Kidney (tissue), 14 donors: ENCODE results near the gene H1-8. TPM values are rescaled to one million over a fixed set of nuclear protein-coding genes. Genes with fewer than 3 reads are reported as not detected.

Source experiments
- DNase-seq, 5 donors: peaks; one replicate each; pipeline ENCODE4 v3.0.0-alpha.2; 2013 to 2020
- FAIRE-seq: peaks from 2 replicates; lab custom pipeline; 2012; peaks lifted over from hg19 to GRCh38; lab: Jason Lieb, UNC
- H3K27ac ChIP-seq, 2 donors: one replicate each; pipeline ENCODE4 v1.7.0; 2013; ENCODE audit warnings: low read depth in 2 of 2, low read length in 2 of 2, inconsistent platforms in 1 of 2
- H3K27me3 ChIP-seq: one replicate; pipeline ENCODE4 v1.7.1; 2013; ENCODE audit warnings: low read length, inconsistent platforms; ENCODE audit not compliant: control insufficient read depth, insufficient read depth
- H3K36me3 ChIP-seq, 3 donors: one replicate each; pipeline versions ENCODE4 v1.7.0 to v1.7.1; 2013; ENCODE audit warnings: low read length in 3 of 3, control low read depth in 1 of 3, inconsistent platforms in 1 of 3; ENCODE audit not compliant: insufficient read depth in 3 of 3, control insufficient read depth in 2 of 3
- H3K4me1 ChIP-seq, 3 donors: one replicate each; pipeline versions ENCODE4 v1.7.0 to v1.7.1; 2013; ENCODE audit warnings: low read length in 3 of 3, inconsistent platforms in 1 of 3, low read depth in 1 of 3; ENCODE audit not compliant: control insufficient read depth in 2 of 3, insufficient read depth in 2 of 3
- H3K4me3 ChIP-seq, 3 donors: one replicate each; pipeline versions ENCODE4 v1.7.0 to v1.8.1; 2013; ENCODE audit warnings: low read length in 3 of 3, control low read depth in 1 of 3, inconsistent platforms in 1 of 3
- H3K9ac ChIP-seq, 3 donors: one replicate each; pipeline versions ENCODE4 v1.7.0 to v1.7.1; 2013; ENCODE audit warnings: low read length in 3 of 3, control low read depth in 1 of 3, inconsistent platforms in 1 of 3
- H3K9me3 ChIP-seq, 3 donors: one replicate each; pipeline versions ENCODE4 v1.7.0 to v1.7.1; 2013; ENCODE audit warnings: low read length in 3 of 3, control low read depth in 1 of 3, inconsistent platforms in 1 of 3; ENCODE audit not compliant: control insufficient read depth in 2 of 3, insufficient read depth in 1 of 3
- intact Hi-C: fragments of 100-400 bp; cut with DNase I; formaldehyde crosslinking; loops from one replicate; pipeline ENCODE4 v1.11.1; 2022
- polyA plus RNA-seq: library from polyadenylated mRNA; stranded (reverse); fragments of 350-450 nt; fragmentation: Illumina TruSeq; extraction: RNeasy Lipid Tissue Mini Kit (QIAGEN cat#74804); gene quantifications from one replicate; pipeline ENCODE4 v1.2.3, GENCODE V29; 2014; ENCODE audit warnings: low read depth, low replicate concordance; ENCODE audit not compliant: insufficient read depth
- total RNA-seq: library from RNA; stranded (reverse); fragmentation: NEBNext Ultra II Directional; extraction: Animal tissue kit (Norgen Biotek cat#: 25700); gene quantifications from one replicate; pipeline ENCODE4 v1.2.1, GENCODE V29; 2021
- TF ChIP-seq, protein P1 (sequence below): IDR thresholded peaks from 3 replicates; pipeline ENCODE4 v1.5.1; 2012; ENCODE audit warnings: mild to moderate bottlenecking, moderate library complexity, borderline replicate concordance; ENCODE audit not compliant: insufficient read depth; ENCODE audit errors: extremely low read depth
- donor health status: control.
- donor health status: control.
- donor health status: control.
- donor health status: control.
- donor health status: control.
- donor health status: DM: yes; HTN: yes; CAD: no.
- donor health status: Normal renal cell carcinoma (clear cell type).

Gene H1-8
- total and polyA plus RNA-seq, 2 donors from 2014 or later, result not detected

DNA sequence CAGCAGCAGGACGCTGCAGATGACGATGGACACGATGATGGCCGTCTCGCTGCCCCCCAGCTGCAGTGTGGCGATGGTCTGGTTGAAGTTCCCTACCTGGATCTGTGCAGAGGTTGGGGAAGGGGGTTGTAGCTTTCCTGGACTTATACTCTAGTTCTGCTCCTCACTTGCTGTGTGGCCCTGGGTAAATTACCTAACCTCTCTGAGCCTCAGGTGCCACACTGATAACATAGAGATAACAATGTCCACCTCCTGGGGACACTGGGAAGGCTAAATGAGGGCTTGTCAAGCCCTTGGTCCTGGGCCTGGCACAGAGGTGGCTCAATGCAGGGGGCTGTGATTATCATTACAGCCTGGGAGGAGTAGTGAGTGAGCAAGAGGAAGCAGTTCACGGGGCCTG is 26.9 kb downstream of the H1-8 start:
- no peaks in the 10 kb centered on the region for H3K27me3 ChIP-seq
- no peak overlapping the region for H3K27ac ChIP-seq
- no peaks in the 10 kb centered on the region for H3K9me3 ChIP-seq
- no peak overlapping the region for H3K4me3 ChIP-seq
- DNase-seq, result no peak
- TF ChIP-seq, protein P1, sequence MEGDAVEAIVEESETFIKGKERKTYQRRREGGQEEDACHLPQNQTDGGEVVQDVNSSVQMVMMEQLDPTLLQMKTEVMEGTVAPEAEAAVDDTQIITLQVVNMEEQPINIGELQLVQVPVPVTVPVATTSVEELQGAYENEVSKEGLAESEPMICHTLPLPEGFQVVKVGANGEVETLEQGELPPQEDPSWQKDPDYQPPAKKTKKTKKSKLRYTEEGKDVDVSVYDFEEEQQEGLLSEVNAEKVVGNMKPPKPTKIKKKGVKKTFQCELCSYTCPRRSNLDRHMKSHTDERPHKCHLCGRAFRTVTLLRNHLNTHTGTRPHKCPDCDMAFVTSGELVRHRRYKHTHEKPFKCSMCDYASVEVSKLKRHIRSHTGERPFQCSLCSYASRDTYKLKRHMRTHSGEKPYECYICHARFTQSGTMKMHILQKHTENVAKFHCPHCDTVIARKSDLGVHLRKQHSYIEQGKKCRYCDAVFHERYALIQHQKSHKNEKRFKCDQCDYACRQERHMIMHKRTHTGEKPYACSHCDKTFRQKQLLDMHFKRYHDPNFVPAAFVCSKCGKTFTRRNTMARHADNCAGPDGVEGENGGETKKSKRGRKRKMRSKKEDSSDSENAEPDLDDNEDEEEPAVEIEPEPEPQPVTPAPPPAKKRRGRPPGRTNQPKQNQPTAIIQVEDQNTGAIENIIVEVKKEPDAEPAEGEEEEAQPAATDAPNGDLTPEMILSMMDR, result no peak
- no peaks in the 10 kb centered on the region for H3K4me1 ChIP-seq
- H3K9ac ChIP-seq, result no peak overlapping the region
- intact Hi-C loops, result no loop called here
- H3K36me3 ChIP-seq, result peaks cover 0 to 4% (median 3%) of the 10 kb centered on the region in 3 donors
- no peak for FAIRE-seq

DNA sequence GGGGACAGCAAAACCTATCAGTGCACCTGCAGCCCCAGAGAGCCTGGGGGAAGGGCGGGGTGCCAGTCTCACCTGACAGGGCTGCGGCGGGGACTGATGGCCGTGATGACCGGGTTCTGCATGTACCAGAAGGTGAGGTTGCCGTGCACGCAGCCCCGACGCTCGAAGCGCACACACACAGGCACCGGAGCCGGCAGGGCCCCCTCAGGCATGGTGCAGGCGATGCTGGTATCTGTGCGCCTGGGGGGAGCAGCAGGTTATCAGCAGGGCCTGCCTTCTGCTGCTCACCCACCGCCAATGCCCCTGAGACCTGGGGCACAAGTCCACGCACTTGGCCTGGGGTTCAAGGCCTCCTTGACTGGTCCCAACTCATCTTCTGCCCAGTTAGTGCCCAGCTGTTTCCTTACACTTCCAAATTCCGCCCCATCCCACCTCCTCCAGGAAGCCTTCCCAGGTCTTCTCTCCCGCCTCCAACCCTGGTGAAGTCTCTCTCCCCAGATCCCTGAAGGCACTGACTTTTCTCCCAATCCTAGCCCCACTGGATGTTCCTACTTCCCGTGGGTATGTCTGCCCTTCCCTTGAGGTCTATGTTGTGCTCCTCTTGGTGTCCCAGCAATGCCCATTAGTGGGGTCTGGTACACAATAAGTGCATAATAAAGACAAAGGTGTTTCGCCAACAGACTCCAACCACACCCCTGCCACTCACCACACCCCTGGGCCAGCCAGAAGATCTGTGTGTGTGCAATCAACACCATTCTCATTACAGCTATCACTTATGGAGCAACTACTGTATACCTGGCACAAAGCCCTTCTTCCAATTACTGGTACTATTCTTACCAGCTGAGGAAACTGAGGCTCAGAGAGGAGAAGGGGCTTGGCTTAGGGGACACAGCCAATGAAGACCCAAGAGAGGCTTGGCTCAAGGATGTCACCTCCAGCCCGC is 28.9 kb downstream of the H1-8 start:
- TF ChIP-seq, protein P1, result no peak
- no peaks in the 10 kb centered on the region for H3K27me3 ChIP-seq
- H3K9ac ChIP-seq, result no peak overlapping the region
- no peak overlapping the region for H3K27ac ChIP-seq
- no peak for DNase-seq
- intact Hi-C loops, result no loop called here
- no peak for FAIRE-seq
- peaks cover 0 to 5% (median 0%) of the 10 kb centered on the region in 3 donors for H3K4me1 ChIP-seq
- H3K36me3 ChIP-seq, result peaks cover 0 to 4% (median 3%) of the 10 kb centered on the region in 3 donors
- no peaks in the 10 kb centered on the region for H3K9me3 ChIP-seq
- H3K4me3 ChIP-seq, result no peak overlapping the region

DNA sequence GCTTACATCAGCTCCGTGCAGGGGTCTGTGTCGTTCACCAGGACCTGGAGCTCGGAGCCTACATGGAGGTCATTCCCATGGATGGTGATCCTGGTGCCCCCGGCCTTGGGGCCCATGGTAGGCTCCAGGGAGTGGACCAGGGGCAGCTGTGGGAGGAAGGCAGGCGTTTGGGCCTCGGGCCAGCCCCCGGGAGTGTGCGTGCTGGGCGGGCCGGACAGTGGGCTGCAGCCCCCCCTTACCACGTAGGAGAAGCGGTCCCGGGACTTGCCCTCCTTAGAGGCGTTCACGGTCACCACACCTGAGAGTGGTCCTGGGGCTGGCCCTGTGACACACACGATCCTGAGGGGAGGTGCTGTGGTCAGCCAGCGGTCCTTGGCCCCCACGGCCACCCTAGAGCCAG is 29.6 kb downstream of the H1-8 start:
- Histone ChIP-seq H3K27me3 (no peaks in the 10 kb centered on the region), H3K9me3 (no peaks in the 10 kb centered on the region), H3K4me3 (no peak overlapping the region), H3K27ac (no peak overlapping the region), H3K36me3 (peaks cover 0 to 4% (median 3%) of the 10 kb centered on the region in 3 donors), H3K9ac (no peak overlapping the region), H3K4me1 (peaks cover 0 to 6% (median 0%) of the 10 kb centered on the region in 3 donors)
- TF ChIP-seq, protein P1, result no peak
- DNase-seq (no peak), FAIRE-seq (no peak)
- intact Hi-C loops, result no loop called here
